ENCODE measurements around the gene MED6. TPM values are rescaled to one million over a fixed set of nuclear protein-coding genes. Genes with fewer than 3 reads are reported as not detected.

MED6 gene
- polyA plus RNA-seq, 4 donors = 15.7 to 31.9 (median 21.4) TPM

GRCh38 chr14:70594461-70594860, 6.0 kb downstream of the MED6 start:
- FAIRE-seq (no peak), DNase-seq (no peak)
- H3K27ac ChIP-seq (ENCODE audit: low read depth in 1 of 3, low read length in 2 of 3) = no peak overlapping the region
- H3K27me3 ChIP-seq (ENCODE audit: control insufficient read depth in 3 of 3, insufficient read depth in 3 of 3, low read length in 3 of 3) = no peaks in the 10 kb centered on the region
- peaks cover 0 to 23% (median 17%) of the 10 kb centered on the region in 3 donors for H3K36me3 ChIP-seq (ENCODE audit: control insufficient read depth in 3 of 3, insufficient read depth in 2 of 3, low read depth in 1 of 3, low read length in 3 of 3)
- H3K9me3 ChIP-seq (ENCODE audit: control insufficient read depth in 2 of 2, insufficient read depth in 1 of 2, low read depth in 1 of 2, low read length in 1 of 2) = no peaks in the 10 kb centered on the region
- H3K4me3 ChIP-seq (ENCODE audit: low read depth in 1 of 3, low read length in 3 of 3) = no peak overlapping the region
- 95 to 97% (median 96%) methylated on average over 9 of the region's 9 CpGs for WGBS, 3 donors
- peaks cover 0 to 3% (median 3%) of the 10 kb centered on the region in 3 donors for H3K4me1 ChIP-seq (ENCODE audit: control insufficient read depth in 3 of 3, insufficient read depth in 2 of 3, low read depth in 1 of 3, low read length in 2 of 3)

GRCh38 chr14:70585231-70585630, 15.2 kb downstream of the MED6 start:
- Histone ChIP-seq H3K27me3 (ENCODE audit: control insufficient read depth in 3 of 3, insufficient read depth in 3 of 3, low read length in 3 of 3) (no peaks in the 10 kb centered on the region), H3K4me1 (ENCODE audit: control insufficient read depth in 3 of 3, insufficient read depth in 2 of 3, low read depth in 1 of 3, low read length in 2 of 3) (no peaks in the 10 kb centered on the region), H3K4me3 (ENCODE audit: low read depth in 1 of 3, low read length in 3 of 3) (no peak overlapping the region), H3K27ac (ENCODE audit: low read depth in 1 of 3, low read length in 2 of 3) (no peak overlapping the region), H3K9me3 (ENCODE audit: control insufficient read depth in 2 of 2, insufficient read depth in 1 of 2, low read depth in 1 of 2, low read length in 1 of 2) (no peaks in the 10 kb centered on the region), H3K36me3 (ENCODE audit: control insufficient read depth in 3 of 3, insufficient read depth in 2 of 3, low read depth in 1 of 3, low read length in 3 of 3) (peaks cover 8 to 28% (median 10%) of the 10 kb centered on the region in 3 donors)
- DNase-seq (no peak), FAIRE-seq (no peak)
- 77 to 86% (median 77%) methylated on average over 3 of the region's 3 CpGs for WGBS, 3 donors

DNA sequence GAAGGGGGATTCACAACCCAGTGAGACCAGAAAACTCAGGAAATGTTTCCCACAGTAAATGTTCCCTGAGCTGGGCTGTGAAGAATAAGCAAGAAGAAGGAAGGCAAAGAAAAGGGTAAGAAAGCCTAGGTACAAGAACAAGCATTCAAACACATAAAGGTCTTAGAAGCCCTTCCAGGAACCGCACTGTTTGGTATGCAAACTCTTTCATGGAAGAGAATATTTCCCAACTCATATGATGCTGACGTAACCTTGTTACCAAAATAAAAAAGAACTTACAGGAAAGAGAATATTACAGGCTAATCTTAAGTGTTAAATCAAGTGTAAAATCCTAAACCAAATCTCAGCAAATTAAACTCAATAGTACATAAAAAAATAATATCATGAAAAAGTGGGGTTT, 23.6 kb downstream of the MED6 start:
- no peak for DNase-seq
- H3K9me3 ChIP-seq (ENCODE audit: control insufficient read depth in 2 of 2, insufficient read depth in 1 of 2, low read depth in 1 of 2, low read length in 1 of 2) = peaks cover 0 to 3% of the 10 kb centered on the region in 2 donors
- H3K4me1 ChIP-seq (ENCODE audit: control insufficient read depth in 3 of 3, insufficient read depth in 2 of 3, low read depth in 1 of 3, low read length in 2 of 3) = no peaks in the 10 kb centered on the region
- H3K27me3 ChIP-seq (ENCODE audit: control insufficient read depth in 3 of 3, insufficient read depth in 3 of 3, low read length in 3 of 3) = no peaks in the 10 kb centered on the region
- 93 to 99% (median 94%) methylated on average over 2 of the region's 2 CpGs for WGBS, 3 donors
- H3K4me3 ChIP-seq (ENCODE audit: low read depth in 1 of 3, low read length in 3 of 3) = no peak overlapping the region
- H3K36me3 ChIP-seq (ENCODE audit: control insufficient read depth in 3 of 3, insufficient read depth in 2 of 3, low read depth in 1 of 3, low read length in 3 of 3) = peaks cover 0 to 5% (median 0%) of the 10 kb centered on the region in 3 donors
- H3K27ac ChIP-seq (ENCODE audit: low read depth in 1 of 3, low read length in 2 of 3) = no peak overlapping the region
- no peak for FAIRE-seq

DNA sequence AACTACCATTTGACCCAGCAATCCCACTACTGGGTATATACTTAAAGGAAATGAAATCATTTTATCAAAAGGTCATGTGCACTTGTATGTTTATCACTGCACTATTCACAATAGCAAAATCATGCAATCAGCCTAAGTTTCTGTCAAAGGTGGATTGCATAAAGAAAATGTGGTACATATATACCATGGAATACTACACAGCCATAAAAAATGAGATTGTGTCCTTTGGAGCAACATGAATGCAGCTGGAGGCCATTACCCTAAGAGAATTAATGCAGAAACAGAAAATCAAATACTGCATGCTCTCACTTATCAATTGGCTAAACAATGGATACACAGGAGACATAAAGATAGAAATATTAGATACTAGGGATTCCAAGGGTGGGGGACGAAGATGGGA, 27.4 kb downstream of the MED6 start:
- WGBS, 3 donors = 100% methylated on average over 1 of the region's 1 CpG
- Histone ChIP-seq H3K27me3 (ENCODE audit: control insufficient read depth in 3 of 3, insufficient read depth in 3 of 3, low read length in 3 of 3) (no peaks in the 10 kb centered on the region), H3K4me1 (ENCODE audit: control insufficient read depth in 3 of 3, insufficient read depth in 2 of 3, low read depth in 1 of 3, low read length in 2 of 3) (no peaks in the 10 kb centered on the region)

DNA sequence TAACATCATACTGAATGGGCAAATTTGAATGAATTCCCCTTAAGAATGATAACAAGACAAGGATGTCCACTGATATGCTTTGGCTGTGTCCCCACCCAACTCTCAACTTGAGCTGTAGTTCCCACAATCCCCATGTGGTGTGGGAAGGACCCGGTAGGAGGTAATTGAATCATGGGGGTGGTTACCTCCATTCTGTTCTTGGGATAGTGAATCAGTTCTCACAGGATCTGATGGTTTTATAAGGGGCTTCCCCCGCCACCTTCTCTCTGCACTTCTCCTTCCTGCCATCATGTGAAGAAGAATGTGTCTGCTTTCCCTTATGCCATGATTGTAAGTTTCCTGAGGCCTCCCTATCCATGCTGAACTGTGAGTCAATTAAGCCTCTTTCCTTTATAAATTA, 29.3 kb downstream of the MED6 start:
- peaks cover 0 to 3% of the 10 kb centered on the region in 2 donors for H3K9me3 ChIP-seq (ENCODE audit: control insufficient read depth in 2 of 2, insufficient read depth in 1 of 2, low read depth in 1 of 2, low read length in 1 of 2)
- H3K36me3 ChIP-seq (ENCODE audit: control insufficient read depth in 3 of 3, insufficient read depth in 2 of 3, low read depth in 1 of 3, low read length in 3 of 3) = peaks cover 0 to 8% (median 0%) of the 10 kb centered on the region in 3 donors
- no peaks in the 10 kb centered on the region for H3K27me3 ChIP-seq (ENCODE audit: control insufficient read depth in 3 of 3, insufficient read depth in 3 of 3, low read length in 3 of 3)
- FAIRE-seq (no peak), DNase-seq (no peak)
- no peaks in the 10 kb centered on the region for H3K4me1 ChIP-seq (ENCODE audit: control insufficient read depth in 3 of 3, insufficient read depth in 2 of 3, low read depth in 1 of 3, low read length in 2 of 3)
- 91 to 100% (median 95%) methylated on average over 2 of the region's 2 CpGs for WGBS, 3 donors
- H3K27ac ChIP-seq (ENCODE audit: low read depth in 1 of 3, low read length in 2 of 3) = no peak overlapping the region
- no peak overlapping the region for H3K4me3 ChIP-seq (ENCODE audit: low read depth in 1 of 3, low read length in 3 of 3)

More for the DNA sequence above, 27.4 kb downstream of the MED6 start:
- Histone ChIP-seq H3K36me3 (ENCODE audit: control insufficient read depth in 3 of 3, insufficient read depth in 2 of 3, low read depth in 1 of 3, low read length in 3 of 3) (no peaks in the 10 kb centered on the region), H3K9me3 (ENCODE audit: control insufficient read depth in 2 of 2, insufficient read depth in 1 of 2, low read depth in 1 of 2, low read length in 1 of 2) (peaks cover 0 to 3% of the 10 kb centered on the region in 2 donors), H3K27ac (ENCODE audit: low read depth in 1 of 3, low read length in 2 of 3) (no peak overlapping the region), H3K4me3 (ENCODE audit: low read depth in 1 of 3, low read length in 3 of 3) (no peak overlapping the region)
- FAIRE-seq (no peak), DNase-seq (no peak)

GRCh38 chr14:70567791-70568190, 32.7 kb downstream of the MED6 start:
- Histone ChIP-seq H3K9me3 (ENCODE audit: control insufficient read depth in 2 of 2, insufficient read depth in 1 of 2, low read depth in 1 of 2, low read length in 1 of 2) (no peaks in the 10 kb centered on the region), H3K4me3 (ENCODE audit: low read depth in 1 of 3, low read length in 3 of 3) (no peak overlapping the region), H3K36me3 (ENCODE audit: control insufficient read depth in 3 of 3, insufficient read depth in 2 of 3, low read depth in 1 of 3, low read length in 3 of 3) (peaks cover 4 to 13% (median 10%) of the 10 kb centered on the region in 3 donors), H3K27me3 (ENCODE audit: control insufficient read depth in 3 of 3, insufficient read depth in 3 of 3, low read length in 3 of 3) (no peaks in the 10 kb centered on the region), H3K4me1 (ENCODE audit: control insufficient read depth in 3 of 3, insufficient read depth in 2 of 3, low read depth in 1 of 3, low read length in 2 of 3) (no peaks in the 10 kb centered on the region), H3K27ac (ENCODE audit: low read depth in 1 of 3, low read length in 2 of 3) (no peak overlapping the region)
- 55 to 84% (median 74%) methylated on average over 2 of the region's 2 CpGs for WGBS, 3 donors
- FAIRE-seq (no peak), DNase-seq (peak; percentile 21 to 40)

- Histone ChIP-seq H3K36me3 (ENCODE audit: control insufficient read depth in 3 of 3, insufficient read depth in 2 of 3, low read depth in 1 of 3, low read length in 3 of 3) (peaks cover 4 to 17% (median 10%) of the 10 kb centered on the region in 3 donors), H3K4me1 (ENCODE audit: control insufficient read depth in 3 of 3, insufficient read depth in 2 of 3, low read depth in 1 of 3, low read length in 2 of 3) (no peaks in the 10 kb centered on the region), H3K27me3 (ENCODE audit: control insufficient read depth in 3 of 3, insufficient read depth in 3 of 3, low read length in 3 of 3) (no peaks in the 10 kb centered on the region), H3K9me3 (ENCODE audit: control insufficient read depth in 2 of 2, insufficient read depth in 1 of 2, low read depth in 1 of 2, low read length in 1 of 2) (peaks cover 2 to 12% of the 10 kb centered on the region in 2 donors), H3K4me3 (ENCODE audit: low read depth in 1 of 3, low read length in 3 of 3) (no peak overlapping the region), H3K27ac (ENCODE audit: low read depth in 1 of 3, low read length in 2 of 3) (no peak overlapping the region)
- WGBS, 3 donors = 57 to 99% (median 95%) methylated on average over 1 of the region's 1 CpG
- no peak for FAIRE-seq
- DNase-seq = no peak
Measured at GRCh38 chr14:70563869-70564268, 36.6 kb downstream of the MED6 start.

DNA sequence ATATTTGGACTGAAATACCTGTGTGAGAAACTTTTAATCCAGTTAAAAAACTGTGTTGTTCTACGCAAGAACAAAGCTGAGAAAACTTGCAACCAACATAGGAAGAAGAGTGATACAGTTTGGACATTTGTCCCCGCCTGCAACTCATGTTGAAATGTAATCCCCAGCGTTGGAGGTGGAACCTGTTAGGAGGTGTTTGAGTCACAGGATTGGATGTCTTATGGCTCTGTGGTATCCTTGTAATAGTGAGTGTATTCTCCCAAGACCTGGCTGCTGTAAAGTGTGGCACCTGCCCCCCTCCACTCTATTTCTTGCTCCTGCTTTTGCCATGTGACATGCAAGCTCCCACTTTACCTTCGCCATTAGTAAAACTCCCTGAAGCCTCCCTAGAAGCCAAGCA, 37.0 kb downstream of the MED6 start:
- Histone ChIP-seq H3K36me3 (ENCODE audit: control insufficient read depth in 3 of 3, insufficient read depth in 2 of 3, low read depth in 1 of 3, low read length in 3 of 3) (peaks cover 4 to 17% (median 10%) of the 10 kb centered on the region in 3 donors), H3K27ac (ENCODE audit: low read depth in 1 of 3, low read length in 2 of 3) (no peak overlapping the region), H3K4me1 (ENCODE audit: control insufficient read depth in 3 of 3, insufficient read depth in 2 of 3, low read depth in 1 of 3, low read length in 2 of 3) (no peaks in the 10 kb centered on the region), H3K4me3 (ENCODE audit: low read depth in 1 of 3, low read length in 3 of 3) (no peak overlapping the region), H3K27me3 (ENCODE audit: control insufficient read depth in 3 of 3, insufficient read depth in 3 of 3, low read length in 3 of 3) (no peaks in the 10 kb centered on the region), H3K9me3 (ENCODE audit: control insufficient read depth in 2 of 2, insufficient read depth in 1 of 2, low read depth in 1 of 2, low read length in 1 of 2) (peaks cover 2 to 12% of the 10 kb centered on the region in 2 donors)
- no peak for FAIRE-seq
- WGBS, 3 donors = 96 to 98% (median 96%) methylated on average over 4 of the region's 4 CpGs
- DNase-seq = no peak

DNA sequence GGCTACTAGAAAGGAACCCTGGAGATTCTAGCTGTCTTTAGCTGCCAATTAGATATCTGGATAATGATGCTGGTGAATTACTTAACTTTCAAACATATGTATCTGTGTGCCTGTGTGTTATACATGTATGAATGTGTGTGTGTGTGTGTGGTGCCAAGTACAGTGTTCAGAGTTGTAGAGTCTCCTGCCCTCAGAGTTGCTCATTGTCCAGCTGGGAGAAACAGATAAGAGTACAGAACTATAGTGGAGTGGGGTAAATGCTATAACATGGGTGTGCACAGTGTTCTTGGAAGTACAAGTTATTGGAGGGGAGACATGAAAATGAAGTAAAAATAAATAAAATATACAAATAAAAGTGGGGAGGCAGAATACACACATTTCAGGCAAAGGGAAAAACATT, 42.1 kb downstream of the MED6 start:
- H3K27ac ChIP-seq (ENCODE audit: low read depth in 1 of 3, low read length in 2 of 3) = no peak overlapping the region
- no peak overlapping the region for H3K4me3 ChIP-seq (ENCODE audit: low read depth in 1 of 3, low read length in 3 of 3)
- FAIRE-seq (no peak), DNase-seq (no peak)
- H3K4me1 ChIP-seq (ENCODE audit: control insufficient read depth in 3 of 3, insufficient read depth in 2 of 3, low read depth in 1 of 3, low read length in 2 of 3) = no peaks in the 10 kb centered on the region
- H3K36me3 ChIP-seq (ENCODE audit: control insufficient read depth in 3 of 3, insufficient read depth in 2 of 3, low read depth in 1 of 3, low read length in 3 of 3) = peaks cover 2 to 4% (median 4%) of the 10 kb centered on the region in 3 donors
- H3K9me3 ChIP-seq (ENCODE audit: control insufficient read depth in 2 of 2, insufficient read depth in 1 of 2, low read depth in 1 of 2, low read length in 1 of 2) = peaks cover 2 to 12% of the 10 kb centered on the region in 2 donors
- H3K27me3 ChIP-seq (ENCODE audit: control insufficient read depth in 3 of 3, insufficient read depth in 3 of 3, low read length in 3 of 3) = no peaks in the 10 kb centered on the region
